Left forelimb (tissue), 1 donor: ENCODE data around the gene MPP1.

Source experiments
- DNase-seq: peaks from one replicate; pipeline ENCODE4 v3.0.0-alpha.2; 2018; ENCODE audit warnings: low spot score

Gene MPP1

DNA sequence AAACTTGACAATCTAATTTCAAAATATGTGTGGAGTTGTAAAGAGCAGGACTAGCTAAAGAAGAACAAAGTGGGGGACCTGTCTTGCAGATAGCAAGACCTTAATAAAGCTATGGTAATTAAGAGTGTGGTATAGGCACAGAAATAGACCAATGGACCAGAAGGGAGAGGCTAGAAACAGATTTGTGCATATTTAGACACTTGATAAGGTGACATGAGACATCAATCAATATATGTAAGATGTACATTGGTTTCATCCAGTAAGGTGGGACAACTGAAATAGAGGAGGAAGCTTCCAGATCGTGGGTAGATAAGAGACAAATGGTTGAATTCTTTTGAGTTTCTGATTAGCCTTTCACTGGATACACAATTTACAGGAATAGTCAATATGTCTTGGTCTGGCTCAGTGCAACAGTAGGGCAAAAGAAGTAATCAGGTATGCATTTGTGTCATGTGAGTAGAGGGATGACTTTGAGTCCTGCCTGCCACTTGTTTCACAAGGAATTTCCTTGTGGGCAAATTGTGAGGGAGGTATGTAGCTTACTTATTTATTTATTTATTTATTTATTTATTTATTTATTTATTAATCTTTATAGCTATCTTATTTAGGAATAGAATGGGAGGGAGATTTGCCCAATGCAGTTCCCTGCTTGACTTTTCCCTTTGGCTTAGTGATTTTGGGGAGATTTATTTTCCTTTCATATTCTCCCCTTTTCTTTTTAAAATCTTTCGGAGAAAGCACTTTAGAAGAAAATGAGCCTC lies 7.2 kb upstream of the MPP1 start:
- no peak for DNase-seq

DNA sequence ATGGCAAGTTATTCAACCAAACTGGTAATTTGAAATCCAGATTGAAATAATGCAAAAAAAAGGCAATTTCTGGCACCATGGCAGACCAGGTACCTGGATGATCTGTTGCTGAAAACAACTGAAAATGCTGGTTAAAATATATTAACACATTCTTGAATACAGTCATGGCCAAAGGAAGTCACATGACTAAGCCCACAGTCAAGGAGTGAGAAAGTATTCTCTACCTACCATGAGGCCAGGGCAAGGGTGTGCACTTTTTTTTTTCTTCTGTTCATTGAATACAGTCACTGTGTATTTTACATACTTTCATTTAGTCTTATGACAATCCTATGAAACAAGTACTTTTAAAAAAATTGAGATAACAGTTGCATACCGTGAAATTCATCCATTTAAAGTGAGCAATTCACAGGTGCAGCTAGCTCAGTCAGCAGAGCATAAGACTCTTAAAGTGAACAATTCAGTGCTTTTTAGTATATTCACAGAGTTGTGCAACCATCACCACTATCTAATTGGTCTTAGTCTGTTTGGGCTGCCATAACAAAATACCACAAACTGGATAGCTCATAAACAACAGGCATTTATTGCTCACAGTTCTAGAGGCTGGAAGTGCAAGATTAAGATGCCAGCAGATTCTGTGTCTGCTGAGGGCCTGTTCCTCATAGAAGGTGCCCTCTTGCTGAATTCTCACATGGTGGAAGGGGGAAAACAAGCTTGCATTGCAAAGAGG lies 4.8 kb upstream of the MPP1 start:
- no peak for DNase-seq

DNA sequence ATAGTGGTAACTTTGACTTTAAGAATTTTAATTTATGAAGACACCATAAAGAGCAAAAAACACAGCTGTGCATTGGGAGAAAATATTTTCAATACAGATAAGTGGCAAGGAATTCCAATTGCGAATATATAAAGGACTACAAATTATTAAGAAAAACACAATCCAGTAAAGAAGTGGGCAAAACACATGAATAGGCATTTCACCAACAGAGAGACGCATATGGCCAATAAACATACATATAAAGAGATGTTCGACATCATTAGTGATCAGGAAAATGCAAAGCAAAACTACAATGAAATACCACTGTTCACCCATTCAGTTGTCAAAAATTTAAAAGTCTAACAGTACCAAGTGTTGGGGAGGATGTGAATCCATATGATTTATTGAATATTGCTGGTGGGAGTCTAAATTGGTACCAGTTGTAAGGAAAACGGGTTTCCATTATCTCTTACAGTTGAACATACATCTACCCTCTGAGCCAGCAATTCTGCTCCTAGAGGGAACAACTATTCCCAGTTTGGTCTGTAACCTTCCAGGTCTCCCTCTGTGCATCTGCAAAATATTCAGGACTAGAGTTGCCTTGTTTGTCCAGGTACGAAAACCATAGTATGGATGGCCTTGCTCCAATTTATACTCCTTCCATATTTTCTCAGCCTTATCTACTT lies 1.7 kb upstream of the MPP1 start:
- DNase-seq = no peak

DNA sequence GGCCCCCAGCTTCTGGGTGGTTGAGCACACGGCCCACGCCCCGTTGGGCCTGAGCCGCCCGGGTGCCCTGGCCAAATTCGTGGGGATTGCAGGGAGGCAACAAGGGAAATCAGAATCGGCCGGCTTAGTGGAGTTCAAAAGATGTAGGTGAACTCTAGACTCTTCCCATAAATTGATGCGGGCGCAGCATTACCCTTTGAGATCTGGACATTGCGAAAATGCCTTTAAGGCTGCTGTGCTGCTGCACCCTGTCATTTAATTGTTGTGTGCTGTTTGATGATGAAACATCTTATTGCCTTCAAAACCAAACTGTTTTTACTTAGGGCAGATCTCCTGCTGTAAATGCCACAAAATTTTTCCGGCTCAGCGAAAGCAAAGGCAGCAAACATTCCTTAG lies 409 bp upstream of the MPP1 start:
- no peak for DNase-seq

DNA sequence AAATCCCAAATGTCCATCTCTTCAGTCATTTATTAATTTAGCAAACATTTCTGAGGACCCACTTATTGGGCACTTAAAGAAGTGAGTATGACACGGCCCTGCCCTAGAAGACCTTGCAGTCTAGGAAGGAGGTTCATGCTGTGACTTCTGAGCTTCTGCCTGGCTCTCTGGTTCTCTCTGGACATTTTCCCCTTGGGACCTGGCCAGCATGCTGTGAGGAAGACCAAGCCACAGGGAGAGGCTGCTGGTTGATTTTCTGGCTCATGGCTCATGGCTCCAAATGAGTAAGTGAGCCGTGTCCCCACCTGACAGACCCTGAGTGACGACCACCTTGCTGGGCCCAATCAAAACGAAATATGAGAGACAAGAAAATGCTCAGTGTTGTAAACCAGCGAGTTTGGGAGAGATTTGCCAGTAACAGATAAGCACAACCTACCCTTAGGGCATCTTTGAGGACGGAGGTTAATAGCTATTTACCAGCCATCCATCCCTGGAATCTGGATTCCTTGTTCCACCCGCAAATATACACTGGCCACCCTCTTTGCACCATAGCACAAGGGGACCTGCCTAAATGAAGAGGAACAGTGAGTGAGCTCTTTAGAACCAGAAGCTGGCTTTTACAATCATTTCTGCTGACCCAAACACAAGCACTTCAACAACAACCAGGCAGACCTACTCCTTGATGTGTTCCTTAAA lies 876 bp downstream of the MPP1 start:
- DNase-seq = no peak

DNA sequence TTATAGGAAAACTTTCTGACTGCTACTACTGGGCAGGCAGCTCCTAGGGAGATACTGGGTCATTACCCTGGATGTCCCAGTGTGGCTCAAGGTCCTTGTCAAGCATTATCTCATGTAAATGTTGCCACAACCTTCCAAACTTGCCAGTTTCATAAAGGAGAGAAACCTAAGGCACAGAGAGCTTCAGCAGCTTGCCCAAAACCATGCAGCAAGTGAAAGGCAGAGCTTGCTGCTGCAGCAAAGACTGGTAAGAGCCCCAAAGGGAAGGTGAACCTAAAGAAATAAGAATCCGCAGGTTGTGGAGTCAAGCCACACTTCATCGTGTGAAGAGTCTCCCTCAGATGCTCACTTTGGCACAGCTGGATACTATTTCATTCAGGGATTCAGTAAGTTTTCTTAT lies 2.3 kb downstream of the MPP1 start:
- DNase-seq = no peak

DNA sequence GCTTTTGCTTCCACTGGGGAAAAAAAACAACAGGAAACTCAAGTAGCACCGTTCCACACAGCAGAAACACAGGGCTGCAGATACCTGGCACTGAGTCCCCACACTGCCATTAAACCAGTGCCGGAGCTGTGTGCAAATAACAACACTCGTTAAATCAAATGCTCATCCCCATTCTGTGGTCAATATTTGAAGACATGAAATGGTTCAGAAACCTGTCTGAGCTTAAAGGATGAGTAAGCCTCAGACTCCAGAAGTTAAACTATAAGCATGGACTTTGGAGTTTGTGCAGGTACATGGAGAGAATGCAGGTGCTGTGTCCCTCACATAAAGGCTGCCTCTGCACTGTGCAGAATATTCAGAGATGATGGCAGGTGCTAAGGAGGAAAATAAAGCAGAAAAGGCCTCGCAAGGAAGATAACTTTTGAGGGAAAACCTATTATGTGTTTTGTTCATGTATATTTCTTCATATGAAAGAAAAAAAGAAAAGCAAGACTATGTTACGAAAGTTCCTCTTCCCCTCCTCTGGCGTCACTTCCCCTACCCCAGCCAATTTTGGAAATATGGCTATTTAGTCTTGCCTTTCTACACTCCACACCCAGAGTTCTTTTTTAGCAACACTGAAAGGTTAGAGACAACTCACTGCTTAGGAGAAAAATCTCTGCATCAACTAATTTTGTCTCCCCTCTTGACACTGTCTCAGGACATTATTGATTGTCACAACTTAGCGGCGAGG lies 4.6 kb downstream of the MPP1 start:
- DNase-seq = no peak

DNA sequence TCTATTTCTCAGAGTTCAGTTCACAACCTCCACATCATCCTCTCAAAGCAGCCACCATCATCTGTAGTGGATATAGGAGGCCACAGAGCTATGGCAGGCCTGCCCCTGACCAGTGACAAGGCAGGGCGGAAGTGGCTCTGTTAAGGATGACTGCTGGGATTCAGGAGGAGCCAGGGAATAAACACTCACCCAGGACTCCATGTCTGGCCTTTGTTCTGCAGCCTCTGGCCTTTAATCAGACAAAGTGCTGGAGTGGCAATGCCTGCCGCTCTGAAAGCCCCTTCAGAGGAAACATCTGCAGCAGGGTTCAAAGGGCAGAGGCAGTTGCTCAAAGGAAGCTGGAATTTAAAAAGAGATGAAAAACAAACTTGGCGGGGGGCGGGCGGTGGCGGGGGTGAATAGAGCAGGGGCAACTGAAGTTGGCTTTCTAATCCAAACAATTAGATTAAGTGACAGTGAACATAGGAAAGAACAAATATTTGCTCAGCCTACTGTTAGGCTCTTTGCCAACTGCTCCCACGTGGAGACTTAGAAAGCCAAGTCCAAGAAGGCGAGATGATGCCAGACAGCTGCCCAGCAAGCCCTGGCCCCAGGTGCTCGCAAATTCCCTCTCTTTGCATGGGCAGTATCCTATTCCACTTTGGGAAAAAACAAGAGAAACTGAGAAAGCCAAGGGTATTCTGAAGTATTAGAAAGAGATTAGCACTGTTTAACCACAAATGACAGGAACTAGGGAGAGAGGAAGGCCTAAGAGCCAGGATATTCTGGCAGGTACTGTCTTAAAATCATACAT lies 5.5 kb downstream of the MPP1 start:
- DNase-seq = no peak

DNA sequence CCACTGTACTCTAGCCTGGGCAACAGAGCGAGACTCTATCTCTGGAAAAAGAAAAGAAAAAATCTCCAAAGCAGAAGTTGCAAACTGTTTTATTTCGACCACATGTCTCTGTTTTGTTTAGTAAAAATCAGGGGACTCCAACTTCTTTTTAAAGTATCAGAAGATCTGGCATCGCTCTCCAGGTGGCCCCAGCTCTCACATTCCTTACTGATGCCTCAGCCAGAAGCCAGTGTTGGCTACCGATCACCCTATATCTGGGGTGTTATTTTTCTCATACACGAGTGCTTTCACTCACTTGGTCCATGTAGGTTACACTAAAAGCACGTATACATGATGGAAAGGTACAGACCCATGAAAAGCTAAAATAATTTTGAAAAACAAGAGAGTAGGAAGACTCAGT lies 8.3 kb downstream of the MPP1 start:
- no peak for DNase-seq

DNA sequence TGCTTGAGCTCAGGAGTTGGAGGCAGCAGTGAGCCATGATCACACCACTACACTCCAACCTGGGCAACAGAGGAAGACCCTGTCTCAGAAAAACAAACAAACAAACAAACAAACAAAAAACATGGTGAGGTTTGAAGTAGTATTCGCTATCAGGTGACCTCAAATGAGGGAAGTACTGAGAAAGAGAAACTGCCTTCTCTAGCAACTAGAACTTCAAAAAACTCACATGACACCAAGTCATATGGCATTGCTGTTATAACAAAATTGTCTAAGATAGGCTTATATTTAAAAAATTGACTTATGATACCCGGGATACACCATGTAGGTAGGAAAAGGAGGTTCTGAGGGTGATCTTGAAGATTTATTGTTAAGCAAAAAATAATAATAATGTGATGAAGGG lies 10.3 kb downstream of the MPP1 start:
- DNase-seq = no peak

DNA sequence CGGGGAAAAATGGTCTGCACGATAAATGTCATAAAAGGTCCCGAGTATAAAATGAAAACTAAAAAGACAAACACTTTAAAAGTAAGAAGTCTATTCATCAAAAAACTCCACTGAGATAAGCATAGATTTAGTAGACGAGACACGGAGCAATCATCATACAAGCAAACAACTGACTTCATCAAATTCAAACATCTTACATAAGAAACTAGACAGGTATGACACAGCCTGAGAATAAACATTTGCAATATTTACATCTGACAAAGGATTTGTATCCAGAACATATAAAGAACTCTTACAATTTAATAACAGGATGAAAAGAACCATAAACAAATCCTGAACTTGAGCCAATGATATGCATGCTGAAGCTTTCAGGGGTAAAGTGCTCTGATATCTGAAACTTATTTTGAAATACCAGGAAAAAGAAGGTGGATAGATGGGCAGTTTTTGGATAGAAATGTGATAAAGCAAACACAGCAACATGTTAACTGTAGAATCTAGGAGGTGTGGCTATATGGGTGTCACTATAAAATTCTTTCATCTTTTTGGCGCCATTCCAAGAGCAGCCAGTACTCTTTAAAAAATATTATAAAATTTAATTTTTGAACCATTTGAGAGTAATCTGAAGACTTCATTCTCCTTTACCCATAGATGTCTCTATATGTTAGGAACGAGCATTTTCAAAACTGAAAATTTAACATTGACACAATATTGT lies 12.0 kb downstream of the MPP1 start:
- no peak for DNase-seq

DNA sequence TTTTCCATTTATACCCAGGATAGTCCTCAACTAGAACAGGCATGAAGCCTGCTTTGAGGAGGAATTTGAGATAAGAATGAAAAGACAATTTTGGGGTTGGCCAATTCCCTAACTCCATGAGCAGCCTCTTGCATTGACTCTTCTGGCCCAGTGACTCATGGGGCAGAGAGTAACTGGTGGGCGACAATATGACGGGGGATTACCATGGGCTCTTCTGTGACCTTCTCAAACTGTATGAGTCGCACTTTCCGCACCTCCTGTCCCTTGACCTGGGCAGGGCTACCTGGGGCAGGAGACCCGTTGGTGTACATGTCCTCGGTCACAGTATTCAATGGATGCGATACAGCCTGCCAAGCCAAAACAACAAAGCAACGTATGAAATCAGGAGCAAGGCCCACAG lies 13.3 kb downstream of the MPP1 start:
- no peak for DNase-seq

DNA sequence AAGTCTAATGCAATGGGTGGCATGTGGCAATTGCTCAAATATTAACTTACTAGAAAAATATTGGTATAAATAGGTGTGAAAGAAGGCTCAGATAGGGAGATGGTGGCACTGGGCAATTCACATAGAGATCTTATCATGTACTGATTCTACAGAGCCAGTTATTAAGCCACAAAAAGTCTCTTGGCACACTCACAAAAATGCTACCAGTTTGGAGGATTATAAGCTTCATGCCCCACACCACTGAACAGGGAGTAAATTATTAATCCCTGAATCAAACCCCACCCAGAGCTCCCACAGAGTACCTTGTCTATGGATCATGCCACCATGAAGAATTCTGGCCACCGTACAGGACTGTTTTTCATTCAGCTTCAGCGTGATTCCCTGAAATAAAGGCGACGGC lies 13.8 kb downstream of the MPP1 start:
- no peak for DNase-seq

DNA sequence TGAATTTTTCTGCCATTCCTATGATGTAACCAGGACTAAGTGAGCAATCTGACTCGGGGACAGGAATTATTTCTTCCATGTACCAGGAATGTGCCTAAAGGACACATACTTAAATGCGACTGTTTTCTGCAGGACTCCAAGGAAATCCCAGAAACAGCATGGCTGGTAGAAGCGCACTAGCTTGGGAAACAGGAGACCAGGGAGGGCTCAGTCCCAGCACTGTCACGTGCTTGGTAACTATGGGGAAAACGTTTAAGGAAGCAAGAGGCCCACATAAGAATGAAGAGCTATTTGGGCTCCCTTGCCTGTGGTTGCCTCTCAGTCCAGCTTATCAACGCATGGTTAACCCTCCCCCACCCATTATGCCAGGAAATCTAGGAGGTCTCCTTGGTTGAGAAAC lies 19.6 kb downstream of the MPP1 start:
- no peak for DNase-seq

DNA sequence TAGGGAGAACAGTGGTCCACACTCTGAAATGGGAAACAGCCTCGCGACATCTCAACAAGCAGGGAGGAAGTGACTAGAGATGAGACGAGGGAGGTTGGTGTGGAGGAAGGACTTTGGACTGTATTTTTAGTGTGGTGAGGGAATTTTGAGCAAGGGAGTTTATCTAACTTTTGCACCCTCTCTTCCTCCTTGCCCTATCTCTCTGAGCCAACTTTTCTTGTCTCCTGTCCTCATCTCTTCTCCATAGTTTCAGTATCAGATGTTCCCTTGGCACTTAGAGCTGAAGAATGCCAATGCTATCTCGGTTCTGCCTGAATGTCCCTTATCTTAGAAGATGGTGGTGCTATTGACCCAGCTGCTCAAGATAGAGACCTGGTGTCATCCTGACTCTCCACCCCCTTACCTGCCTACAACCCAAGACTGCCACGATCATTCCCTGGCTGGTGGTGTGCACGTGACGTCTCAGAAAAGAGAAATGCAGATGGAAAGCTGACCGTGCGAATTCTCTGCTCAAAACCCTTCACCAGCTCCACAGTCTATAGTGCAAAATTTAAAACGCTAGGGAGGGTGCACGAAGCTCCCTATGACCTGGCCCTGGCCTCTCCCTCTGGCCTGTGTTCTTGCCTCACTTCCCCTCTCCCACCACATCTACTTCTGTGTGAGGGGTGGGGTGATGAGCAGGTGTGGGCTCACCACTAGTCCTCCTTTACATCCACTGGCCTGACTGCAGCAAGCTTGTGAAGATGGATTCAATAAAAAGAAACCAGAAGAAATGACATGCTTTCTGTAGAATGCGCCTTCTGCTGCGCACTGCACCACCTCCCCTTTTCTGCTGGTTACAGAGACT lies 20.9 kb downstream of the MPP1 start:
- no peak for DNase-seq

DNA sequence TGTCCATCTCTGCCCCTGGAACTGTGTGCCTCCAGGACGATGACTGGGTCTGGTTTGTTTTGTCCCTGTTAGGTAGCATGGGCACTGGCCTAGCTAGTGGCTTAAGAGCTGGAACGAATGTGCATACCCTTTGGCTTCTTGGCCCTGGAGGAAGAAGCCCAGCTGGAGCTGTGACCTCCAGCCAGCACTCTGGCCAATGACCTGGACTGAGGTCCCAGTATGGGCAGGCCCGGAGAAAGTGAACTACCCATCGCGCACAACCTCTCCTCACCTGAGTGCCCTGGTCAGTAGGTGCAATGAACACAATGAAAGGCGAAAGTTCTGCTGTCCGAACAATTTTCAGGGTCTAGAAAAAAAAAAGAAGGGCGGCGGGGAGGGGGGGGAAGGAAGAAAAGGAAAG lies 24.3 kb downstream of the MPP1 start:
- DNase-seq = no peak

DNA sequence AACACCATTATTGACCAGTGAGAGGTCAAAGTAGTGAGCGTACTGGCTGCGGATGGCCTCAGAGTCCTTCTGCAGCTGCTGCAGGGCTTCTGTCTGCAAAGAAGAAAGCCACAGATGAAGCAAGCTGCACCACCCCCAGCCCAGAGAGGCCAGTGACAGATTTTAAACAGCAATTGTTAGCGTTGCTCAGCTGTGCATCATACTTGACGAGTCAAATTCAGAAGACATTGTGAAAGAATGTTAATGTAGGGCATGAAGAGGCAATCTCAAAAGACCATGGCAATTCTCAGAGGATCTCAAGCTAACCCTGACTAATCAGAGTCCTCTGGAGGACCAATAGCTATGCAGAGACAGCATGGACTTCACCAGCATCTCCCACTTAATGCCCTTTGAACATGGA lies 26.0 kb downstream of the MPP1 start:
- DNase-seq = no peak

DNA sequence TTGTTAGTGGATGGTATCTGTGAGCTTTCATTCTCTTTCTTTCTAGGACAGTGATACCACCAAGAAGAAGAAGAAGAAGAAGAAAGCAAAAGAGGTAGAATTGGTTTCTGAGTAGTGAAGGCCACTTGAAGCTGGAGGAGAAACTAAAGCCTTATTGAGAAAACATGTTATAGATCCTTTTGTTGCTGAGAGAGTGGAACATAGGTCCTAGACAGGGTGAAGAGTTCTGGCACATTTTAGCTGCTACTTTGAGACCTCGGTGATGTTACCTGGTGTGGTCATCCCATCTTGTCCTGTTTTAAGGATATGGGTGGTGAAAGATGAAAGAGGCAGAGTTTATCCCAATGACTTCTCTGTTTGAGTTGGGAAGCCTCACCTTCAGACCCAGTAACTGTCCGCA lies 28.5 kb downstream of the MPP1 start:
- no peak for DNase-seq
